Esophagus muscularis mucosa (tissue), 3 donors: ENCODE results near the gene TFPI.

ENCODE experiments used
- CTCF ChIP-seq, 3 experiments: fragments of 200-600 bp in 2 of 3; fragments of 450-650 bp in 1 of 3; sonication (generic) in 2 of 3; IDR thresholded peaks; one replicate each; pipeline ENCODE4 v1.5.1; 2017 to 2019; ENCODE audit warnings: antibody characterized with exemption in 3 of 3, mild to moderate bottlenecking in 2 of 3, moderate library complexity in 1 of 3
- POLR2A ChIP-seq: fragments of 450-650 bp; IDR thresholded peaks from one replicate; pipeline ENCODE4 v1.6.1; 2017; ENCODE audit warnings: antibody characterized with exemption, moderate library complexity, mild to moderate bottlenecking, low read depth

DNA sequence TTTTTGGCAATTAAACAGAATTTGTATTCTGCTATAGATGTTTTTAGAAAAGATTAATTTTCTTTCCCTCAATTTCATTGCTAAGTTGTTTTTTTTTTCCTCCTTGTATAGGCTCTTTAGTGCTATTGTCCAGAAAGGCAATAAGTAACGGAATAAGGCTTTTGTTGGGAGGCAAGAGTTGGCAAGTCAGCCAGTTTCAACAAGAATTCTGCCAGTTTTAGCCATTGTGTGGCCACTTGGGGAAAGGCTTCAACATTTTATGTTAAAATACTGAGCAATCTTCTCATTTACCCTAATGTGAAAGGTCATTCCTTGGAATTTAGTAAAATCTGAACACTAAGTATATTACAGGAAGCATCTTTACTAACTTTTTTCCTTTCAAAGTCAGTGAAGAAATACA, 115.8 kb downstream of the TFPI start:
- TF ChIP-seq CTCF (IDR thresholded peaks at IDR 0.05), result no peak
- no peak for TF ChIP-seq POLR2A
